HL-60/S4 (cell line): Measurements from ENCODE around the gene C2CD4D.
"Not testable (repeated sequence)": the region's sequence is repeated elsewhere in the genome, so short reads cannot be mapped to it uniquely, and the experiment has no call there.

Experiments
- in situ Hi-C: fragments of 300-500 bp; cut with MboI; formaldehyde crosslinking; loops from 2 replicates; pipeline ENCODE4 v1.14.3; 2022; ENCODE audit warnings: low sequenced_read_pairs

The C2CD4D gene

GRCh38 chr1:151839457-151840403, at the start of gene C2CD4D:
Gene C2CD4D (minus strand): TSS chr1:151839820. CDS start chr1:151838989, 831 bp downstream.
- in situ Hi-C loops, result no loop called here

- in situ Hi-C loops, result loop anchor here (10.0 kb wide), 1 partner anchor 64 kb away; no protein-coding TSS in a partner anchor
Measured at GRCh38 chr1:151888972-151889570, 49.5 kb upstream of the C2CD4D start.

- in situ Hi-C loops, result loop anchor here (10.0 kb wide), 1 partner anchor 62 kb away; no protein-coding TSS in a partner anchor
Measured at GRCh38 chr1:151887028-151887427, 47.4 kb upstream of the C2CD4D start.

- in situ Hi-C loops, result loop anchor here (10.0 kb wide), 1 partner anchor 61 kb away; no protein-coding TSS in a partner anchor
Measured at GRCh38 chr1:151885479-151885878, 45.9 kb upstream of the C2CD4D start.

GRCh38 chr1:151884879-151885278, 45.3 kb upstream of the C2CD4D start:
- in situ Hi-C loops, result loop anchor here (10.0 kb wide), 1 partner anchor 60 kb away; no protein-coding TSS in a partner anchor

- in situ Hi-C loops, result loop anchor here (10.0 kb wide), 1 partner anchor 60 kb away; no protein-coding TSS in a partner anchor
Measured at GRCh38 chr1:151884445-151884844, 44.8 kb upstream of the C2CD4D start.

GRCh38 chr1:151883898-151884297, 44.3 kb upstream of the C2CD4D start:
- in situ Hi-C loops, result loop anchor here (10.0 kb wide), 1 partner anchor 59 kb away; no protein-coding TSS in a partner anchor

- in situ Hi-C loops, result loop anchor here (10.0 kb wide), 1 partner anchor 58 kb away; no protein-coding TSS in a partner anchor
Measured at GRCh38 chr1:151882918-151883317, 43.3 kb upstream of the C2CD4D start.

- in situ Hi-C loops, result loop anchor here (10.0 kb wide), 1 partner anchor 58 kb away; no protein-coding TSS in a partner anchor
Measured at GRCh38 chr1:151882466-151882865, 42.8 kb upstream of the C2CD4D start.

- in situ Hi-C loops, result loop anchor here (10.0 kb wide), 1 partner anchor 57 kb away; no protein-coding TSS in a partner anchor
Measured at GRCh38 chr1:151881479-151881878, 41.9 kb upstream of the C2CD4D start.

- in situ Hi-C loops, result no loop called here
Measured at GRCh38 chr1:151875419-151876097, 35.9 kb upstream of the C2CD4D start.

GRCh38 chr1:151872776-151873175, 33.2 kb upstream of the C2CD4D start:
- in situ Hi-C loops, result not testable (repeated sequence)

- in situ Hi-C loops, result no loop called here
Measured at GRCh38 chr1:151871284-151872030, 31.8 kb upstream of the C2CD4D start.

GRCh38 chr1:151868486-151868885, 28.9 kb upstream of the C2CD4D start:
- in situ Hi-C loops, result no loop called here

GRCh38 chr1:151867765-151868411, 28.3 kb upstream of the C2CD4D start:
- in situ Hi-C loops, result no loop called here

- in situ Hi-C loops, result no loop called here
Measured at GRCh38 chr1:151867321-151867720, 27.7 kb upstream of the C2CD4D start.

- in situ Hi-C loops, result no loop called here
Measured at GRCh38 chr1:151864411-151864810, 24.8 kb upstream of the C2CD4D start.

GRCh38 chr1:151862604-151863003, 23.0 kb upstream of the C2CD4D start:
- in situ Hi-C loops, result no loop called here

- in situ Hi-C loops, result no loop called here
Measured at GRCh38 chr1:151860504-151861187, 21.0 kb upstream of the C2CD4D start.
